OCI-LY7 (cell line): ENCODE data around the gene METAP1D. TPM values are rescaled to one million over a fixed set of nuclear protein-coding genes. Genes with fewer than 3 reads are reported as not detected.
"Not testable (repeated sequence)": the region's sequence is repeated elsewhere in the genome, so short reads cannot be mapped to it uniquely, and the experiment has no call there.

Experiments
- BruUV-seq: library from RNA; stranded (reverse); fragments of 400-500 nt; replicated peaks from 2 replicates; lab custom pipeline; 2021; lab: Mats Ljungman, UMichigan
- CTCF ChIA-PET: fragments of 300-600 bp; sonication (Branson Sonifier 250); formaldehyde crosslinking; loops from one replicate; lab custom pipeline; 2022; ENCODE audit warnings: antibody characterized with exemption; ENCODE audit not compliant: unreplicated experiment; lab: Charles Lee
- POLR2A ChIA-PET: fragments of 300-600 bp; sonication (Branson Sonifier 250); formaldehyde crosslinking; loops from one replicate; lab custom pipeline; 2022; ENCODE audit warnings: antibody characterized with exemption; lab: Charles Lee
- DNase-seq: peaks from one replicate; pipeline ENCODE4 v3.0.0-alpha.2; 2015; ENCODE audit warnings: low spot score
- H2AFZ ChIP-seq: fragments of 200-600 bp; sonication (generic), shearing (Covaris generic); 2 replicates; pipeline ENCODE4 v1.6.1; 2014; ENCODE audit warnings: mild to moderate bottlenecking, antibody characterized with exemption, low read length, moderate library complexity
- H3K27ac ChIP-seq: fragments of 200-600 bp; sonication (generic); 2 replicates; pipeline ENCODE4 v1.5.1; 2014; ENCODE audit warnings: mixed run types, low read depth, mild to moderate bottlenecking, moderate library complexity, low read length, inconsistent platforms; ENCODE audit not compliant: poor library complexity, severe bottlenecking
- H3K36me3 ChIP-seq: fragments of 200-600 bp; sonication (generic); 2 replicates; pipeline ENCODE4 v1.6.1; 2014; ENCODE audit warnings: mild to moderate bottlenecking, antibody characterized with exemption, low read length, moderate library complexity, mixed read lengths; ENCODE audit not compliant: insufficient read depth
- H3K4me1 ChIP-seq: fragments of 200-600 bp; sonication (generic); 2 replicates; pipeline ENCODE4 v1.5.1; 2014; ENCODE audit warnings: mild to moderate bottlenecking, low read length; ENCODE audit not compliant: insufficient read depth, poor library complexity, severe bottlenecking
- H3K4me2 ChIP-seq: fragments of 200-600 bp; sonication (generic); 2 replicates; pipeline ENCODE4 v1.6.1; 2014; ENCODE audit warnings: mild to moderate bottlenecking, low read length
- H3K4me3 ChIP-seq: fragments of 200-600 bp; sonication (generic); 2 replicates; pipeline ENCODE4 v1.5.1; 2014; ENCODE audit warnings: mild to moderate bottlenecking, low read depth, low read length; ENCODE audit not compliant: poor library complexity, severe bottlenecking
- H3K79me2 ChIP-seq: fragments of 200-600 bp; sonication (generic); 2 replicates; pipeline ENCODE4 v1.6.1; 2016; ENCODE audit warnings: low read depth, mild to moderate bottlenecking, low read length, moderate library complexity, mixed read lengths; ENCODE audit not compliant: insufficient read depth
- H3K9me2 ChIP-seq: fragments of 200-600 bp; sonication (generic); 2 replicates; pipeline ENCODE4 v1.6.1; 2016; ENCODE audit warnings: mild to moderate bottlenecking, low read length, mixed read lengths; ENCODE audit not compliant: insufficient read depth
- H3K9me3 ChIP-seq: fragments of 200-600 bp; sonication (generic); 2 replicates; pipeline ENCODE4 v1.6.1; 2014; ENCODE audit warnings: mild to moderate bottlenecking, mixed run types, low read length, mixed read lengths
- H4K20me1 ChIP-seq: fragments of 200-600 bp; sonication (generic); 2 replicates; pipeline ENCODE4 v1.6.1; 2014; ENCODE audit warnings: mild to moderate bottlenecking, antibody characterized with exemption, low read length, moderate library complexity, mixed read lengths; ENCODE audit not compliant: insufficient read depth
- CTCF ChIP-seq: fragments of 200-600 bp; sonication (generic); conservative IDR thresholded peaks from 2 replicates; pipeline ENCODE4 v1.5.1; 2014; ENCODE audit warnings: mild to moderate bottlenecking, antibody characterized with exemption, low read length, moderate library complexity, mixed read lengths
- EZH2phosphoT487 ChIP-seq: fragments of 200-600 bp; sonication (generic); IDR thresholded peaks from 2 replicates; pipeline ENCODE4 v1.6.1; 2018; ENCODE audit warnings: low read depth, borderline replicate concordance, mild to moderate bottlenecking, mixed run types, antibody characterized with exemption, low read length, moderate library complexity, mixed read lengths
- intact Hi-C: fragments of 100-400 bp; cut with micrococcal nuclease; formaldehyde crosslinking; loops from one replicate; pipeline ENCODE4 v1.10.0; 2022; ENCODE audit not compliant: unreplicated experiment
- total RNA-seq, 2 experiments: library from RNA; depleted of rRNA in 1 of 2; stranded (reverse); fragments of >200 nt in 1 of 2; shearing (Covaris generic) in 1 of 2; gene quantifications; 2 replicates each; pipeline ENCODE4 v1.2.3, GENCODE V29; 2014 to 2022

The METAP1D gene
- total RNA-seq, 2 experiments from 2014 or later = 11.0 to 11.8 TPM

GRCh38 chr2:171968509-171968908 lies 31.2 kb upstream of the METAP1D start:
- Histone ChIP-seq H2AFZ (no peak overlapping the region), H3K9me3 (no peaks in the 10 kb centered on the region), H3K4me3 (no peak overlapping the region), H3K9me2 (no peaks in the 10 kb centered on the region), H3K4me1 (no peaks in the 10 kb centered on the region), H4K20me1 (no peaks in the 10 kb centered on the region), H3K4me2 (no peak overlapping the region), H3K79me2 (0 out of 2 replicates have a peak, but pooled peaks cover 4% of the 10 kb centered on the region), H3K36me3 (peaks cover 81% of the 10 kb centered on the region), H3K27ac (no peak overlapping the region)
- TF ChIP-seq EZH2phosphoT487 (no peak), CTCF (no peak)
- ChIA-PET CTCF (no interaction called here), POLR2A (interaction anchor here (0.7 to 1.0 kb wide), 2 partner anchors 17 to 144 kb away, joined by 3 read pairs; no protein-coding TSS in a partner anchor)
- no peak for DNase-seq
- no TSS peak for BruUV-seq
- intact Hi-C loops = no loop called here

DNA sequence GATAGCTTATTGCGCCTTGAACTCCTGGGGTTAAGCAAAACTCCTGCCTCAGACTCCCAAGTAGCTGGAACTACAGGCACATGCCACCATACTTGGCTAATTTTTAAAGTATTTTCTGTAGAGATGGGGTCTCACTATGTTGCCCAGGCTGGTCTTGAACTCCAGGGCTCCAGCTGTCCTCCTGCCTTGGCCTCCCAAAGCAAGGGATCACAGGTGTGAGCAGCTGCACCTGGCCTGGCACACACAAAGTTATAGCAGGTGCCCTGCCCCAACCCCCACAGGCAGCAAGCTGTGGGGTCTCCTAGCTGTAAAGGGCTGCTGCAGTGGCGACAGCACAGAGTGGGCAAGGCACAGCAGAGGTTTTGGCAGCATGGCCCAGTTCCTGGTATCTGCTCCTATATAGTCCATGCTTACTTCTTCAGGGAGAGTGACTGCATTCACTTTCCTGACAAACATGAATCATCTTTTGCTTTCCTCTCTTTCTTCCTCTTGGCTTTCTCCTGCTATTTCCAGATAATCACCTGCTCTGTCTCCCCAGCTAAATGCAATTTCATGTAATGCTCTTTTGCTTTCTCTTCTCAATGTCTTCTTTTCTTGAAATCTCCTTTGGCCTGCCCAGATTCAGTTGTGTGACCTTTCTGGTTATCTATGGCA lies 27.3 kb upstream of the METAP1D start:
- DNase-seq = no peak
- CTCF ChIA-PET = no interaction called here
- H3K9me2 ChIP-seq = no peaks in the 10 kb centered on the region
- H3K36me3 ChIP-seq = peaks cover 86% of the 10 kb centered on the region
- BruUV-seq = no TSS peak
- no peaks in the 10 kb centered on the region for H4K20me1 ChIP-seq
- H3K79me2 ChIP-seq = no peaks in the 10 kb centered on the region
- H3K4me1 ChIP-seq = no peaks in the 10 kb centered on the region
- intact Hi-C loops = no loop called here
- no peak overlapping the region for H2AFZ ChIP-seq
- H3K27ac ChIP-seq = no peak overlapping the region
- no peak overlapping the region for H3K4me2 ChIP-seq
- no peak overlapping the region for H3K4me3 ChIP-seq
- no peaks in the 10 kb centered on the region for H3K9me3 ChIP-seq
- POLR2A ChIA-PET = interaction anchor here (0.6 kb wide), 3 partner anchors 143 to 971 kb away, joined by 3 read pairs; no protein-coding TSS in a partner anchor
- TF ChIP-seq EZH2phosphoT487 (no peak), CTCF (no peak)

GRCh38 chr2:171979103-171979502 lies 20.6 kb upstream of the METAP1D start:
- Histone ChIP-seq H3K4me3 (no peak overlapping the region), H3K4me2 (no peak overlapping the region), H3K4me1 (no peaks in the 10 kb centered on the region), H3K27ac (no peak overlapping the region), H2AFZ (no peak overlapping the region), H3K9me3 (no peaks in the 10 kb centered on the region), H3K79me2 (no peaks in the 10 kb centered on the region), H3K9me2 (no peaks in the 10 kb centered on the region), H4K20me1 (no peaks in the 10 kb centered on the region), H3K36me3 (peaks cover 91% of the 10 kb centered on the region)
- DNase-seq = no peak
- TF ChIP-seq CTCF = no peak
- TF ChIP-seq EZH2phosphoT487 = no peak
- ChIA-PET CTCF (no interaction called here), POLR2A (interaction anchor here (0.7 kb wide), 1 partner anchor 893 kb away, joined by 3 read pairs; no protein-coding TSS in a partner anchor)
- BruUV-seq = no TSS peak
- intact Hi-C loops = no loop called here

GRCh38 chr2:171983924-171984323 lies 15.8 kb upstream of the METAP1D start:
- H2AFZ ChIP-seq, H3K4me3 ChIP-seq, H3K9me3 ChIP-seq, DNase-seq, CTCF ChIA-PET, H3K4me1 ChIP-seq, H3K4me2 ChIP-seq, BruUV-seq, H3K79me2 ChIP-seq, H3K27ac ChIP-seq, intact Hi-C loops, H3K9me2 ChIP-seq, H4K20me1 ChIP-seq: not testable (repeated sequence)
- POLR2A ChIA-PET = interaction anchor here (1.2 kb wide), 1 partner anchor 297 kb away, joined by 3 read pairs; the partner anchor contains the start of gene DYNC1I2
- peaks cover 55% of the 10 kb centered on the region for H3K36me3 ChIP-seq
